Tibial nerve (tissue), 3 donors: ENCODE measurements around the gene SLC25A48.

Source experiments
- POLR2A ChIP-seq, 2 donors: fragments of 450-650 bp; IDR thresholded peaks; one replicate each; pipeline ENCODE4 v1.6.1; 2017; ENCODE audit warnings: antibody characterized with exemption in 2 of 2, mild to moderate bottlenecking in 2 of 2, moderate library complexity in 2 of 2
- TF ChIP-seq, protein P1 (sequence below), 5 experiments: fragments of 200-600 bp in 3 of 5; fragments of 450-650 bp in 2 of 5; sonication (generic) in 3 of 5; IDR thresholded peaks; one replicate each; pipeline ENCODE4 v1.5.1; 2016 to 2019; ENCODE audit warnings: antibody characterized with exemption in 5 of 5, mild to moderate bottlenecking in 3 of 5, moderate library complexity in 2 of 5

DNA sequence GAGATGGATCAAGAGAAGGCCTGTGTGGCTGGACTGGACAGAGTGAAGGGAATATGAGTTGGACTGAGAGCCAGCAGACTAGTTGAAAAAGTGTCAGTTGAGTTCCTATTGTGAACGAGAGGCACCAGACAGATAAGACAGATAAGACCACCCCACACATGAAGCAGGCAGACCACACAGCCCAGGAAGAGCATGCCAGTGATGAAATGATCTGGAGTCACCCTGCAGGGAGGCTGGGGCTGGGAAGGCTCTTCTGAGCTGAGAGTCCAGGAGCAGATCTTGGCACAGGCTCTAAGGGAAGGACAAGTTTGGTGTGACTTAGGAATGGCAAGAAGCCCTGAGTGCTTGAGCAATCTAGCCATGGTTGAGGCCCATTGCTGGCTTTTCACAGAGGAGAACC is 10.6 kb upstream of the SLC25A48 start:
- TF ChIP-seq, protein P1, sequence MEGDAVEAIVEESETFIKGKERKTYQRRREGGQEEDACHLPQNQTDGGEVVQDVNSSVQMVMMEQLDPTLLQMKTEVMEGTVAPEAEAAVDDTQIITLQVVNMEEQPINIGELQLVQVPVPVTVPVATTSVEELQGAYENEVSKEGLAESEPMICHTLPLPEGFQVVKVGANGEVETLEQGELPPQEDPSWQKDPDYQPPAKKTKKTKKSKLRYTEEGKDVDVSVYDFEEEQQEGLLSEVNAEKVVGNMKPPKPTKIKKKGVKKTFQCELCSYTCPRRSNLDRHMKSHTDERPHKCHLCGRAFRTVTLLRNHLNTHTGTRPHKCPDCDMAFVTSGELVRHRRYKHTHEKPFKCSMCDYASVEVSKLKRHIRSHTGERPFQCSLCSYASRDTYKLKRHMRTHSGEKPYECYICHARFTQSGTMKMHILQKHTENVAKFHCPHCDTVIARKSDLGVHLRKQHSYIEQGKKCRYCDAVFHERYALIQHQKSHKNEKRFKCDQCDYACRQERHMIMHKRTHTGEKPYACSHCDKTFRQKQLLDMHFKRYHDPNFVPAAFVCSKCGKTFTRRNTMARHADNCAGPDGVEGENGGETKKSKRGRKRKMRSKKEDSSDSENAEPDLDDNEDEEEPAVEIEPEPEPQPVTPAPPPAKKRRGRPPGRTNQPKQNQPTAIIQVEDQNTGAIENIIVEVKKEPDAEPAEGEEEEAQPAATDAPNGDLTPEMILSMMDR (IDR thresholded peaks at IDR 0.05), result no peak
- TF ChIP-seq POLR2A (IDR thresholded peaks at IDR 0.05), result no peak
